ENCODE measurements around the gene CNTD1. TPM values are rescaled to one million over a fixed set of nuclear protein-coding genes. Genes with fewer than 3 reads are reported as not detected.

The CNTD1 gene
- total and polyA plus RNA-seq, 4 donors: 0.33 to 2.1 (median 0.81) TPM; not detected in 1

DNA sequence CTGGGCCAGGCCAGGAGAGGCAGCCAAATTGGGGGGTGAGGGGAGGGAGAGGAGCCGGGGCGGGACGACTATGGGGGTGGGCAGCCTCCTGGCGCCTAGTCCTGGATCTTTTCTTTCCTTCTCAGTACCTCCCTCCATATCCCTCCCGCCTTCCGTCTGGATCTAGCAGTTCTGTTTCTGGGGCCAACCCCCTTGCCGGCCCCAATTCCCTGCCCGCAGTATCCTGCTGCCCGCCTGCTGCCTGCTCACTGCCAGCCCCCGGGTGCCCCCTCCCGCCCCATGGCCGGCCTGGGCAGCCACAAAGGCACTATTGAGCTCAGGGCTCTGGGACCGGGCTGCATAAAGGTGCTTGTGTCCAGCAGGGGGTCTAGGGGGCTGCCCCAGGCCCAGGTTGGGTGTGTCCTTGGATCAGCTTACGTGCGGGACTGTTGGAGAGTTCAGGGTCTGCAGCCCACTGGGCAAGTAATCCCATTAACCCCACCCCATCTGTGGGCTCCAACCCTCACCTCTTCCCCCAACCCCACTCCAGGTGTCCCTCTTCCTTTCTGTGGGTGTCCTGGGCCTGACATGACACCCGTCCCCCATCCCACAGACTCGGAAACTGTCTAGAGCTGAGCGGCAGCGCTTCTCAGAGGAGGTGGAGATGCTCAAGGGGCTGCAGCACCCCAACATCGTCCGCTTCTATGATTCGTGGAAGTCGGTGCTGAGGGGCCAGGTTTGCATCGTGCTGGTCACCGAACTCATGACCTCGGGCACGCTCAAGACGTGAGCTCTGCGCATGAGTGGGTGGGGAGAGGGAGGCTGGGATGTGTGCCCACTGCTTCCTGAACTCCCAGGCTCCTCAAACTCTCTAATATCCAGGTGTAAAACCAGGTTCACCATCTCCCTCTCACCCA, 16.2 kb upstream of the CNTD1 start:
- ATAC-seq (ENCODE audit: low FRiP score) (no peak), DNase-seq (no peak)
- Histone ChIP-seq H3K4me3 (ENCODE audit: low read length in 2 of 2) (no peak overlapping the region), H3K27ac (ENCODE audit: low read depth in 1 of 2, low read length in 2 of 2) (no peak overlapping the region), H3K9me3 (ENCODE audit: control insufficient read depth, low read length) (no peaks in the 10 kb centered on the region), H3K4me1 (ENCODE audit: control insufficient read depth in 1 of 2, insufficient read depth in 2 of 2, low read length in 2 of 2) (no peaks in the 10 kb centered on the region), H3K36me3 (ENCODE audit: control insufficient read depth in 1 of 2, insufficient read depth in 2 of 2, low read length in 1 of 2) (peaks cover 0 to 2% of the 10 kb centered on the region in 2 donors), H3K27me3 (ENCODE audit: control insufficient read depth in 1 of 2, insufficient read depth in 2 of 2, low read length in 1 of 2) (no peaks in the 10 kb centered on the region)
- WGBS, 2 donors: 30 to 40% methylated on average over 29 of the region's 29 CpGs
- intact Hi-C loops (cut with DNase I): no loop called here

GRCh38 chr17:42783062-42783790, 15.4 kb upstream of the CNTD1 start:
- no peaks in the 10 kb centered on the region for H3K27me3 ChIP-seq (ENCODE audit: control insufficient read depth in 1 of 2, insufficient read depth in 2 of 2, low read length in 1 of 2)
- H3K4me1 ChIP-seq (ENCODE audit: control insufficient read depth in 1 of 2, insufficient read depth in 2 of 2, low read length in 2 of 2): no peaks in the 10 kb centered on the region
- no peaks in the 10 kb centered on the region for H3K9me3 ChIP-seq (ENCODE audit: control insufficient read depth, low read length)
- WGBS, 2 donors: 58 to 61% methylated on average over 9 of the region's 9 CpGs
- H3K27ac ChIP-seq (ENCODE audit: low read depth in 1 of 2, low read length in 2 of 2): no peak overlapping the region
- intact Hi-C loops (cut with DNase I): no loop called here
- peaks cover 0 to 2% of the 10 kb centered on the region in 2 donors for H3K36me3 ChIP-seq (ENCODE audit: control insufficient read depth in 1 of 2, insufficient read depth in 2 of 2, low read length in 1 of 2)
- no peak for ATAC-seq (ENCODE audit: low FRiP score)
- no peak overlapping the region for H3K4me3 ChIP-seq (ENCODE audit: low read length in 2 of 2)
- no peak for DNase-seq

DNA sequence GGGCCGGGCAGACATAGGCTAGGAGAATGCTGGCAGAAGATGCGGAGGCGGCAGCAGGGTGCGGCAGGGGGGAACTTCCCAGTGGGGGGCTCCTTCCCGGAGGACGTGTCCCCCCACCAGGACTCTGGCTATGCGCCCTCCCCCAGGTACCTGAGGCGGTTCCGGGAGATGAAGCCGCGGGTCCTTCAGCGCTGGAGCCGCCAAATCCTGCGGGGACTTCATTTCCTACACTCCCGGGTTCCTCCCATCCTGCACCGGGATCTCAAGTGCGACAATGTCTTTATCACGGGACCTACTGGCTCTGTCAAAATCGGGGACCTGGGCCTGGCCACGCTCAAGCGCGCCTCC, 14.9 kb upstream of the CNTD1 start:
- Histone ChIP-seq H3K27me3 (ENCODE audit: control insufficient read depth in 1 of 2, insufficient read depth in 2 of 2, low read length in 1 of 2) (no peaks in the 10 kb centered on the region), H3K4me1 (ENCODE audit: control insufficient read depth in 1 of 2, insufficient read depth in 2 of 2, low read length in 2 of 2) (no peaks in the 10 kb centered on the region)

DNA sequence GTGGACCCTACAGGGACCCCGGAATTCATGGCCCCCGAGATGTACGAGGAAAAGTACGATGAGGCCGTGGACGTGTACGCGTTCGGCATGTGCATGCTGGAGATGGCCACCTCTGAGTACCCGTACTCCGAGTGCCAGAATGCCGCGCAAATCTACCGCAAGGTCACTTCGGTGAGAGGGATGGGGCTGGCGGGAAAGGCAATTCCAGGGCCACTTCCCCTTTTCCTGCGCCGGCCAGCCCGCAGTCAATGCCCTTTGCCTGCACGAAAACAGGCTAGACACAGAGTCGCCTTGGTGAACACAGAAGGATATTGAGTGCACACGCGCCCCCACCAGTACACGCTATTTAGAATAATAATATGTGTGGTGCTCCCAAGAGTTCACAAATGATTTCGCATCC, 14.3 kb upstream of the CNTD1 start:
- H3K4me1 ChIP-seq (ENCODE audit: control insufficient read depth in 1 of 2, insufficient read depth in 2 of 2, low read length in 2 of 2): no peaks in the 10 kb centered on the region
- intact Hi-C loops (cut with DNase I): no loop called here
- H3K27ac ChIP-seq (ENCODE audit: low read depth in 1 of 2, low read length in 2 of 2): no peak overlapping the region
- H3K4me3 ChIP-seq (ENCODE audit: low read length in 2 of 2): no peak overlapping the region
- no peaks in the 10 kb centered on the region for H3K36me3 ChIP-seq (ENCODE audit: control insufficient read depth in 1 of 2, insufficient read depth in 2 of 2, low read length in 1 of 2)
- 52 to 55% methylated on average over 25 of the region's 25 CpGs for WGBS, 2 donors
- ATAC-seq (ENCODE audit: low FRiP score) (no peak), DNase-seq (no peak)
- no peaks in the 10 kb centered on the region for H3K27me3 ChIP-seq (ENCODE audit: control insufficient read depth in 1 of 2, insufficient read depth in 2 of 2, low read length in 1 of 2)
- H3K9me3 ChIP-seq (ENCODE audit: control insufficient read depth, low read length): no peaks in the 10 kb centered on the region

More for the DNA sequence above, 14.9 kb upstream of the CNTD1 start:
- ATAC-seq (ENCODE audit: low FRiP score) (no peak), DNase-seq (no peak)
- Histone ChIP-seq H3K27ac (ENCODE audit: low read depth in 1 of 2, low read length in 2 of 2) (no peak overlapping the region), H3K36me3 (ENCODE audit: control insufficient read depth in 1 of 2, insufficient read depth in 2 of 2, low read length in 1 of 2) (peaks cover 0 to 2% of the 10 kb centered on the region in 2 donors), H3K9me3 (ENCODE audit: control insufficient read depth, low read length) (no peaks in the 10 kb centered on the region), H3K4me3 (ENCODE audit: low read length in 2 of 2) (no peak overlapping the region)
- intact Hi-C loops (cut with DNase I): no loop called here
- 42% methylated on average over 22 of the region's 22 CpGs for WGBS, 2 donors

DNA sequence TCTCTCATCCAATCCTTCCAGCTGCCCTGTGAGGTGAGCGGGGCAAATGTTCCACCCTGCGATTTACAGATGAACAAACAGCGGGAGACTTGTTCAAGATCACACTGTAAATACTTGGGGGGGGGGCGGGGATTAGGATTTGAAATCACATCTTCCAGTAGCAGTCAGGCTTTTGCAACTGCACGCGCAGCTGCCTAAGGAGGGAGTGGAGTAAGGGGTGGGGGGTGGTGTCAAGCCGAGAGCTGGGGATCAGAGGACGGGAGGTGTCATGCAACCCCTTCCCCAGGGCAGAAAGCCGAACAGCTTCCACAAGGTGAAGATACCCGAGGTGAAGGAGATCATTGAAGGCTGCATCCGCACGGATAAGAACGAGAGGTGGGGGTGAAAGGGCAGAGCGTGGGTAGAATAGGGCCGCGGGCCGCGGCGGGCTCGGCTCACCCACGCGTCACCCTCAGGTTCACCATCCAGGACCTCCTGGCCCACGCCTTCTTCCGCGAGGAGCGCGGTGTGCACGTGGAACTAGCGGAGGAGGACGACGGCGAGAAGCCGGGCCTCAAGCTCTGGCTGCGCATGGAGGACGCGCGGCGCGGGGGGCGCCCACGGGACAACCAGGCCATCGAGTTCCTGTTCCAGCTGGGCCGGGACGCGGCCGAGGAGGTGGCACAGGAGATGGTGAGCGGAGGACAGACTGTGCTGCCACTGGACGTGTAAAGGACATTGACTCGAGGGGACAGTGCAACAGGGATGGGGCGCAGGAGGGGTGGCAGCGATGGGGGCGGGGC, 13.7 kb upstream of the CNTD1 start:
- no peak for ATAC-seq (ENCODE audit: low FRiP score)
- no peaks in the 10 kb centered on the region for H3K4me1 ChIP-seq (ENCODE audit: control insufficient read depth in 1 of 2, insufficient read depth in 2 of 2, low read length in 2 of 2)
- 21 to 40% methylated on average over 52 of the region's 52 CpGs for WGBS, 2 donors
- H3K27me3 ChIP-seq (ENCODE audit: control insufficient read depth in 1 of 2, insufficient read depth in 2 of 2, low read length in 1 of 2): no peaks in the 10 kb centered on the region
- no peak overlapping the region for H3K27ac ChIP-seq (ENCODE audit: low read depth in 1 of 2, low read length in 2 of 2)
- no peak overlapping the region for H3K4me3 ChIP-seq (ENCODE audit: low read length in 2 of 2)
- DNase-seq: no peak
- no peaks in the 10 kb centered on the region for H3K9me3 ChIP-seq (ENCODE audit: control insufficient read depth, low read length)
- intact Hi-C loops (cut with DNase I): no loop called here
- no peaks in the 10 kb centered on the region for H3K36me3 ChIP-seq (ENCODE audit: control insufficient read depth in 1 of 2, insufficient read depth in 2 of 2, low read length in 1 of 2)

- no peaks in the 10 kb centered on the region for H3K36me3 ChIP-seq (ENCODE audit: control insufficient read depth in 1 of 2, insufficient read depth in 2 of 2, low read length in 1 of 2)
- DNase-seq (no peak), ATAC-seq (ENCODE audit: low FRiP score) (no peak)
- H3K4me3 ChIP-seq (ENCODE audit: low read length in 2 of 2): no peak overlapping the region
- no peaks in the 10 kb centered on the region for H3K27me3 ChIP-seq (ENCODE audit: control insufficient read depth in 1 of 2, insufficient read depth in 2 of 2, low read length in 1 of 2)
- no peaks in the 10 kb centered on the region for H3K9me3 ChIP-seq (ENCODE audit: control insufficient read depth, low read length)
- no peak overlapping the region for H3K27ac ChIP-seq (ENCODE audit: low read depth in 1 of 2, low read length in 2 of 2)
- H3K4me1 ChIP-seq (ENCODE audit: control insufficient read depth in 1 of 2, insufficient read depth in 2 of 2, low read length in 2 of 2): no peaks in the 10 kb centered on the region
- intact Hi-C loops (cut with DNase I): no loop called here
- WGBS, 2 donors: 86 to 89% methylated on average over 11 of the region's 11 CpGs
Measured at GRCh38 chr17:42787266-42787665, 11.4 kb upstream of the CNTD1 start.

DNA sequence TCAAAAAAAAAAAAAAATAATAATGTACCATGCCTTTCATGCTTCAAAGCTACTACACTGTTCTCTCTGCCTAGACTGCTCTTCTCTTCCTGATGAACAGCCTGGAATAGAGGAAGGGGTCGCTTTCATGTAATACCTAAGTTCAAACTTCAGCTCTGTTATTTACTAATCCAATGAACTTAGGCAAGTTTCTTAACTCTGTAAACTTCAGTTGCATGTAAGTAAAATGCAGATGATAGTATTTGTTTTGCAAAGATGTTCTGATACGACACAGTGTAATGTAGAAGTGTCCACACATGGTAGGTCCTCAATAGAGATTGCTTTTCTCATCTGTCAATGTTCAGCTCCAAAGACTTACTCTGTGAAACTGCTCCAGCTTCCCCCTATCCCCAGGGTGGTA, 6.7 kb upstream of the CNTD1 start:
- Histone ChIP-seq H3K36me3 (ENCODE audit: control insufficient read depth in 1 of 2, insufficient read depth in 2 of 2, low read length in 1 of 2) (no peaks in the 10 kb centered on the region), H3K27me3 (ENCODE audit: control insufficient read depth in 1 of 2, insufficient read depth in 2 of 2, low read length in 1 of 2) (no peaks in the 10 kb centered on the region), H3K4me1 (ENCODE audit: control insufficient read depth in 1 of 2, insufficient read depth in 2 of 2, low read length in 2 of 2) (no peaks in the 10 kb centered on the region), H3K4me3 (ENCODE audit: low read length in 2 of 2) (no peak overlapping the region), H3K9me3 (ENCODE audit: control insufficient read depth, low read length) (no peaks in the 10 kb centered on the region), H3K27ac (ENCODE audit: low read depth in 1 of 2, low read length in 2 of 2) (no peak overlapping the region)
- no peak for ATAC-seq (ENCODE audit: low FRiP score)
- DNase-seq: no peak
- intact Hi-C loops (cut with DNase I): no loop called here
- WGBS, 2 donors: 66% methylated on average over 2 of the region's 2 CpGs

GRCh38 chr17:42792545-42792944, 6.1 kb upstream of the CNTD1 start:
- Histone ChIP-seq H3K27me3 (ENCODE audit: control insufficient read depth in 1 of 2, insufficient read depth in 2 of 2, low read length in 1 of 2) (no peaks in the 10 kb centered on the region), H3K36me3 (ENCODE audit: control insufficient read depth in 1 of 2, insufficient read depth in 2 of 2, low read length in 1 of 2) (no peaks in the 10 kb centered on the region), H3K4me1 (ENCODE audit: control insufficient read depth in 1 of 2, insufficient read depth in 2 of 2, low read length in 2 of 2) (no peaks in the 10 kb centered on the region), H3K27ac (ENCODE audit: low read depth in 1 of 2, low read length in 2 of 2) (no peak overlapping the region), H3K4me3 (ENCODE audit: low read length in 2 of 2) (no peak overlapping the region), H3K9me3 (ENCODE audit: control insufficient read depth, low read length) (no peaks in the 10 kb centered on the region)
- ATAC-seq (ENCODE audit: low FRiP score) (no peak), DNase-seq (no peak)
- 53 to 56% methylated on average over 5 of the region's 5 CpGs for WGBS, 2 donors
- intact Hi-C loops (cut with DNase I): no loop called here
